ENCODE data around the gene INPP5D.

DNA sequence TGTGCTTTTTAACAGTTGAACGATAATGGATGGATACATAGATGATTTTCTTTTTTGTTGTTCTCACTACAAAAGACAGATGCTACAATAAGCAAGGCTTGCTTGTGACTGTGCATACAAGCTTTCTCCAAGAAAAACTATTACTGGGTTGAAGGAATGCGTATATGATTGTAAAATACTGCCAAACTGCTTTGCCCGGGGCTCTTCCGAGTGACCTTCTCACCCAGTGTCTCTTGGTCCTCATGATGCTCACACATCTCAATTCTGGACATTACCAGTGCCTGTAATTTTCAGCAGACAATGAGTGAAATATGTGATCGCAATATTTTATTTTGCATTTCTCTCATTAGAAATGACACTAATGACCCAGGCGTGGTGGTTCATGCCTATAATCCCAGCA is 35.9 kb downstream of the INPP5D start:
- TF ChIP-seq USF1 (IDR thresholded peaks at IDR 0.05): no peak
- no peak for TF ChIP-seq YY1 (IDR thresholded peaks at IDR 0.05; ENCODE audit: low read depth)
- TF ChIP-seq, protein P1, sequence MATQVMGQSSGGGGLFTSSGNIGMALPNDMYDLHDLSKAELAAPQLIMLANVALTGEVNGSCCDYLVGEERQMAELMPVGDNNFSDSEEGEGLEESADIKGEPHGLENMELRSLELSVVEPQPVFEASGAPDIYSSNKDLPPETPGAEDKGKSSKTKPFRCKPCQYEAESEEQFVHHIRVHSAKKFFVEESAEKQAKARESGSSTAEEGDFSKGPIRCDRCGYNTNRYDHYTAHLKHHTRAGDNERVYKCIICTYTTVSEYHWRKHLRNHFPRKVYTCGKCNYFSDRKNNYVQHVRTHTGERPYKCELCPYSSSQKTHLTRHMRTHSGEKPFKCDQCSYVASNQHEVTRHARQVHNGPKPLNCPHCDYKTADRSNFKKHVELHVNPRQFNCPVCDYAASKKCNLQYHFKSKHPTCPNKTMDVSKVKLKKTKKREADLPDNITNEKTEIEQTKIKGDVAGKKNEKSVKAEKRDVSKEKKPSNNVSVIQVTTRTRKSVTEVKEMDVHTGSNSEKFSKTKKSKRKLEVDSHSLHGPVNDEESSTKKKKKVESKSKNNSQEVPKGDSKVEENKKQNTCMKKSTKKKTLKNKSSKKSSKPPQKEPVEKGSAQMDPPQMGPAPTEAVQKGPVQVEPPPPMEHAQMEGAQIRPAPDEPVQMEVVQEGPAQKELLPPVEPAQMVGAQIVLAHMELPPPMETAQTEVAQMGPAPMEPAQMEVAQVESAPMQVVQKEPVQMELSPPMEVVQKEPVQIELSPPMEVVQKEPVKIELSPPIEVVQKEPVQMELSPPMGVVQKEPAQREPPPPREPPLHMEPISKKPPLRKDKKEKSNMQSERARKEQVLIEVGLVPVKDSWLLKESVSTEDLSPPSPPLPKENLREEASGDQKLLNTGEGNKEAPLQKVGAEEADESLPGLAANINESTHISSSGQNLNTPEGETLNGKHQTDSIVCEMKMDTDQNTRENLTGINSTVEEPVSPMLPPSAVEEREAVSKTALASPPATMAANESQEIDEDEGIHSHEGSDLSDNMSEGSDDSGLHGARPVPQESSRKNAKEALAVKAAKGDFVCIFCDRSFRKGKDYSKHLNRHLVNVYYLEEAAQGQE (IDR thresholded peaks at IDR 0.05; ENCODE audit: low read depth): no peak
